A673 (cell line): ENCODE data around the gene MCM9.
A peak's percentile ranks its signal among the peaks of the same experiment; 100 is the strongest.

Source experiments
- EZH2 ChIP-seq: fragments of 200-600 bp; sonication (generic); IDR thresholded peaks from 2 replicates; pipeline ENCODE4 v1.6.1; 2017; ENCODE audit warnings: borderline replicate concordance, low read depth, mild to moderate bottlenecking, mixed read lengths, antibody characterized with exemption, low read length; ENCODE audit not compliant: poor library complexity, severe bottlenecking
- TF ChIP-seq, protein P1 (sequence below): fragments of 300-800, 200-600 bp; sonication (generic); conservative IDR thresholded peaks from 2 replicates; pipeline ENCODE4 v1.5.1; 2017; ENCODE audit warnings: low read depth, mild to moderate bottlenecking, antibody characterized with exemption, low read length, moderate library complexity, mixed read lengths

DNA sequence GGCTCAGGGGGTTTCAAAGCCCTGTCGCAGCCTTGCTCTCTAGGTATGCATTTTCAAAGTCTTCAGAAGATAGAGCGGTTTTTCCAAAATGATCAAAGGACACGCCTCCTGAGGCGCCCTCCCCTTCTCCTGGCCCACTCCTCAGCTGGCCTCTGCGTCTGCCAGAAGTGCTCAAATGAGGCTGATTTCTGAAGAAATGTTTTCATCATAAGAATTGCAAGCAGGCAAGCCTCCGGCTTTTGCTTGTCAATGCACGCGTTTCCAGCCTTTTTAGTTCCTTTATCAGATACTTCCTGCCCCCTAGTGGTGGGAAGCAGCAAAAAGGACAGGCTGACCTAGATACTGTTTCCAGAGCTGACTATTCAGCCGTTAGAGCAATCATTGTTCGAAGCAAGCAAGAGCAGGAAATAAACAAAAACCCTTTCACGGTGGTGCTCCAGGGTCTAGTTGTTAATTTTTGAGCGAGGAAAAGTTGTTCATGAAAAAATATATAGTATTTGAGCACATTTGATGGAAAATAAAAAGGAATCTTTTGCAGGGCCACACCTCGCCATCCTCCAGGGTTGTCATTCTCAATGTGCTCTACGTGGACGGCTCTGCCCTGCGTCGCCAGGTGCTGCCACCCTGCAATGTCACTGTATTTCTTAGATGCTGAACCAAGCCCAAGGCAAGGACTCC lies 134.4 kb downstream of the MCM9 start:
- TF ChIP-seq, protein P1, sequence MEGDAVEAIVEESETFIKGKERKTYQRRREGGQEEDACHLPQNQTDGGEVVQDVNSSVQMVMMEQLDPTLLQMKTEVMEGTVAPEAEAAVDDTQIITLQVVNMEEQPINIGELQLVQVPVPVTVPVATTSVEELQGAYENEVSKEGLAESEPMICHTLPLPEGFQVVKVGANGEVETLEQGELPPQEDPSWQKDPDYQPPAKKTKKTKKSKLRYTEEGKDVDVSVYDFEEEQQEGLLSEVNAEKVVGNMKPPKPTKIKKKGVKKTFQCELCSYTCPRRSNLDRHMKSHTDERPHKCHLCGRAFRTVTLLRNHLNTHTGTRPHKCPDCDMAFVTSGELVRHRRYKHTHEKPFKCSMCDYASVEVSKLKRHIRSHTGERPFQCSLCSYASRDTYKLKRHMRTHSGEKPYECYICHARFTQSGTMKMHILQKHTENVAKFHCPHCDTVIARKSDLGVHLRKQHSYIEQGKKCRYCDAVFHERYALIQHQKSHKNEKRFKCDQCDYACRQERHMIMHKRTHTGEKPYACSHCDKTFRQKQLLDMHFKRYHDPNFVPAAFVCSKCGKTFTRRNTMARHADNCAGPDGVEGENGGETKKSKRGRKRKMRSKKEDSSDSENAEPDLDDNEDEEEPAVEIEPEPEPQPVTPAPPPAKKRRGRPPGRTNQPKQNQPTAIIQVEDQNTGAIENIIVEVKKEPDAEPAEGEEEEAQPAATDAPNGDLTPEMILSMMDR = peak; percentile 94
- no peak for TF ChIP-seq EZH2
